PC-9 (cell line): ENCODE results near the gene KCNMB2. TPM values are rescaled to one million over a fixed set of nuclear protein-coding genes. Genes with fewer than 3 reads are reported as not detected.

Source experiments
- BruUV-seq: library from RNA; stranded (reverse); fragments of 400-500 nt; replicated peaks from 2 replicates; lab custom pipeline; 2021; lab: Mats Ljungman, UMichigan
- CTCF ChIA-PET: fragments of 300-600 bp; sonication (Branson Sonifier 250); formaldehyde crosslinking; loops from one replicate; lab custom pipeline; 2022; ENCODE audit warnings: antibody characterized with exemption; lab: Charles Lee
- POLR2A ChIA-PET: fragments of 300-600 bp; sonication (Branson Sonifier 250); formaldehyde crosslinking; loops from one replicate; lab custom pipeline; 2022; ENCODE audit warnings: antibody characterized with exemption; ENCODE audit not compliant: unreplicated experiment; lab: Charles Lee
- DNase-seq, 2 experiments: peaks; one replicate each; pipeline versions ENCODE4 v3.0.0 to v3.0.0-alpha.2; 2015 to 2022; ENCODE audit warnings: mixed read lengths in 1 of 2
- H2AFZ ChIP-seq: fragments of 200-600 bp; sonication (generic); 2 replicates; pipeline ENCODE4 v1.8.1; 2017; ENCODE audit warnings: antibody characterized with exemption
- H3F3A ChIP-seq: fragments of 200-600 bp; sonication (generic); 2 replicates; pipeline ENCODE4 v1.8.1; 2017; ENCODE audit warnings: antibody characterized with exemption, mild to moderate bottlenecking, low read depth; ENCODE audit not compliant: insufficient read depth
- H3K27ac ChIP-seq: fragments of 200-600 bp; sonication (generic); 2 replicates; pipeline ENCODE4 v1.6.1; 2016; ENCODE audit warnings: mixed run types
- H3K27me3 ChIP-seq: fragments of 200-600 bp; sonication (generic); 2 replicates; pipeline ENCODE4 v1.6.1; 2016; ENCODE audit warnings: low read depth, mixed run types; ENCODE audit not compliant: insufficient read depth
- H3K36me3 ChIP-seq: fragments of 200-600 bp; sonication (generic); 2 replicates; pipeline ENCODE4 v1.6.1; 2016; ENCODE audit warnings: low read depth, mixed run types
- H3K4me1 ChIP-seq: fragments of 200-600 bp; sonication (generic); replicated peaks from 2 replicates; pipeline ENCODE4 v1.6.1; 2016; ENCODE audit warnings: mixed run types; ENCODE audit not compliant: insufficient read depth
- H3K4me2 ChIP-seq: fragments of 200-600 bp; sonication (generic); 2 replicates; pipeline ENCODE4 v1.6.1; 2017; ENCODE audit warnings: mixed run types
- H3K4me3 ChIP-seq: fragments of 200-600 bp; sonication (generic); 2 replicates; pipeline ENCODE4 v1.6.1; 2016; ENCODE audit warnings: mixed run types
- H3K79me2 ChIP-seq: fragments of 200-600 bp; sonication (generic); 2 replicates; pipeline ENCODE4 v1.6.1; 2017; ENCODE audit warnings: low read depth, mixed run types
- H3K9me2 ChIP-seq: fragments of 200-600 bp; sonication (generic); 2 replicates; pipeline ENCODE4 v1.8.1; 2017; ENCODE audit warnings: mild to moderate bottlenecking; ENCODE audit not compliant: insufficient read depth
- H3K9me3 ChIP-seq: fragments of 200-600 bp; sonication (generic); 2 replicates; pipeline ENCODE4 v1.8.1; 2016; ENCODE audit warnings: low read depth; ENCODE audit not compliant: insufficient read depth
- H4K20me1 ChIP-seq: fragments of 200-600 bp; sonication (generic); 2 replicates; pipeline ENCODE4 v1.8.1; 2017; ENCODE audit not compliant: insufficient read depth
- EZH2 ChIP-seq: fragments of 200-600 bp; sonication (generic); IDR thresholded peaks from 2 replicates; pipeline ENCODE4 v1.8.0; 2017; ENCODE audit warnings: antibody characterized with exemption, low read depth
- intact Hi-C: fragments of 100-400 bp; cut with micrococcal nuclease; formaldehyde crosslinking; loops from one replicate; pipeline ENCODE4 v1.10.0; 2022; ENCODE audit not compliant: unreplicated experiment
- total RNA-seq: library from RNA; stranded (reverse); gene quantifications from 2 replicates; pipeline ENCODE4 v1.2.3, GENCODE V29; 2021
- TF ChIP-seq, protein P1 (sequence below): fragments of 200-600 bp; sonication (generic); conservative IDR thresholded peaks from 2 replicates; pipeline ENCODE4 v1.6.1; 2017; ENCODE audit warnings: mixed run types, antibody characterized with exemption, mild to moderate bottlenecking, moderate library complexity

Gene KCNMB2
- total RNA-seq, 1 experiment from 2014 or later: not detected

DNA sequence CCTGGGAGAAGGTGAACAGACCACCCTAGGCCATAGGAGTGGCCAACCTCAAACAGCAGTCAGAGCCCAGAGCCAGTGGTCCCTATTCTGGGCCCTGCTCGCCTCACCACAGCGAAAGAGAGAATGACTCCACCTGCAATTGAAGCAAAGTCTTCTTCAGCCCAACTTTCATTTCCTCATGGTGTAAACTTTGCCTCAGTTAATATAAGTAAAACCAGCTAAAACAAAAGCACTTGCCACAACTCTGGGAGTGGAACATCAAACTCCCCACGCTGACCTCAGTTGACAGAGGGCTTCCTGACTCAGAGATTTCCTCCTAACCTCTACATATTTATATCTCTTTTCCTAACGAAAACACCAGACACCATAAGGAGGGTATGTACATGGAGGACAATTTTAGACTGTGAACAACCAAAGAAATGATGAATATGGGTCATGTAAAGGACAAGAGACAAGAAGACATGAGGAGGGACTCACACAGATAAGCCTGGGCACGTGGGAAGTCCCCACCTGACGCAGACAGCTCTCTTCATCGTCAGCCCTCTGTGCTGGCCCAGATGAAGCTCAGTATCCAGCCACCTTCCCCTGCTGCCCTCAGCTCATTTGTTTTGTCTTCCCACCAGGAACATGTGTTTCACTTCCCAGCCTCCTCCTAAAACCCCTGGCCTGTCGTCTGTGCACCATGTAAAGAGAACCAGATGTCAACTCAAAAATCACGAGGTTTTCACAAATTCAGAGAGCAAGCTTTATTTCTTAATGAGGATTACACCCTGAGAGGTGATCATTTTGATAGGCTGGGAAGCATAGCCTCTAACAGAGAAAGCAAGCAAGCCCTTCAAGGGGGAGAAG lies 140.9 kb downstream of the KCNMB2 start:
- no peak for TF ChIP-seq EZH2
- TF ChIP-seq, protein P1, sequence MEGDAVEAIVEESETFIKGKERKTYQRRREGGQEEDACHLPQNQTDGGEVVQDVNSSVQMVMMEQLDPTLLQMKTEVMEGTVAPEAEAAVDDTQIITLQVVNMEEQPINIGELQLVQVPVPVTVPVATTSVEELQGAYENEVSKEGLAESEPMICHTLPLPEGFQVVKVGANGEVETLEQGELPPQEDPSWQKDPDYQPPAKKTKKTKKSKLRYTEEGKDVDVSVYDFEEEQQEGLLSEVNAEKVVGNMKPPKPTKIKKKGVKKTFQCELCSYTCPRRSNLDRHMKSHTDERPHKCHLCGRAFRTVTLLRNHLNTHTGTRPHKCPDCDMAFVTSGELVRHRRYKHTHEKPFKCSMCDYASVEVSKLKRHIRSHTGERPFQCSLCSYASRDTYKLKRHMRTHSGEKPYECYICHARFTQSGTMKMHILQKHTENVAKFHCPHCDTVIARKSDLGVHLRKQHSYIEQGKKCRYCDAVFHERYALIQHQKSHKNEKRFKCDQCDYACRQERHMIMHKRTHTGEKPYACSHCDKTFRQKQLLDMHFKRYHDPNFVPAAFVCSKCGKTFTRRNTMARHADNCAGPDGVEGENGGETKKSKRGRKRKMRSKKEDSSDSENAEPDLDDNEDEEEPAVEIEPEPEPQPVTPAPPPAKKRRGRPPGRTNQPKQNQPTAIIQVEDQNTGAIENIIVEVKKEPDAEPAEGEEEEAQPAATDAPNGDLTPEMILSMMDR: no peak
- H4K20me1 ChIP-seq: no peaks in the 10 kb centered on the region
- no peaks in the 10 kb centered on the region for H3K27me3 ChIP-seq
- no peaks in the 10 kb centered on the region for H3K79me2 ChIP-seq
- H3K9me2 ChIP-seq: no peaks in the 10 kb centered on the region
- no peak for DNase-seq
- no peaks in the 10 kb centered on the region for H3K9me3 ChIP-seq
- no peaks in the 10 kb centered on the region for H3F3A ChIP-seq
- no peaks in the 10 kb centered on the region for H3K36me3 ChIP-seq
- no peak overlapping the region for H2AFZ ChIP-seq
- H3K4me3 ChIP-seq: no peak overlapping the region
- H3K4me1 ChIP-seq: no peaks in the 10 kb centered on the region
- no peak overlapping the region for H3K27ac ChIP-seq
- BruUV-seq: no TSS peak
- POLR2A ChIA-PET: no interaction called here
- H3K4me2 ChIP-seq: no peak overlapping the region
- intact Hi-C loops: no loop called here
- CTCF ChIA-PET: interaction anchor here (0.6 kb wide), 1 partner anchor 884 kb away, joined by 14 read pairs; no protein-coding TSS in a partner anchor

DNA sequence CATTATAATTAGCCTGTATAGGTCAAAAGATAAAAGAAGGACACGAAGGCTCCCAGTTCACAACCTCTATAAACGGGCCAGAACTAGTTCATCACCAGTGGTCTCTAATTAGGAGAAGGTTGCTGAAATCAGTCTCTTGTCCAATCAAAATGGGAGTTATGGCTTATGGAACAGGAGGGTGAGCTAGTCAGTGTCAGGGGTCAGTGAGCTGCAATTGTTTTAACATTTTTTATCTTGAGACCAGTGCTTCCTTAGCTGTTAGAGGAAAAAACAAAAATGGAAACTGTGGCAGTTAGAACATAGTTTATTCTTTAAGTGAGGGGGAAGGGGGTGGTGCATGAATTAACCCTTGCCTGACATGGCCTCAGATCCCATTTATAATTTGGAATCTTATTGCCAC lies 141.7 kb downstream of the KCNMB2 start:
- Histone ChIP-seq H3F3A (no peaks in the 10 kb centered on the region), H3K9me2 (no peaks in the 10 kb centered on the region), H3K4me3 (no peak overlapping the region), H3K4me2 (no peak overlapping the region), H3K36me3 (no peaks in the 10 kb centered on the region), H3K27me3 (no peaks in the 10 kb centered on the region), H3K79me2 (no peaks in the 10 kb centered on the region), H3K9me3 (no peaks in the 10 kb centered on the region), H4K20me1 (no peaks in the 10 kb centered on the region), H3K27ac (no peak overlapping the region), H3K4me1 (no peaks in the 10 kb centered on the region), H2AFZ (no peak overlapping the region)
- ChIA-PET CTCF (no interaction called here), POLR2A (no interaction called here)
- TF ChIP-seq EZH2: no peak
- TF ChIP-seq, protein P1: no peak
- BruUV-seq: no TSS peak
- intact Hi-C loops: no loop called here
- no peak for DNase-seq

DNA sequence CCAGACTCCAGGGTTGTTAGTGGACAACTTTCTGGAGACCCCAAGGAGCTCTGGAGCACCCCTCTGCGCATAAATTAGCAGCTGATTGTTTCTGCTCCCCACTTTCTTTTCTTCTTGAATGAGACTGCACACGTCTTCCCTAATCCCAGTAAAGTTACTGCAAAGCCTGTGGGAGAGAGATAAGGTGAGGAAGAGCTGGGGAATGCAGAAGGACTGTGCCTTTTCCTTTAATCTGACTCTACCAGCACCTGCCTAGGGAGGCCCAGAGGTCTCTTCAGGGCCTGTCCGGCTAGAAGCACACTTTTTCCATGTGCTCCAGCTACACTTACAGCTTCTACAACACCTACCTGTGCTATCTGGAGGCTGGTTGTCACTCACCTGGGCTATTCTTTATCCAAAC lies 143.8 kb downstream of the KCNMB2 start:
- TF ChIP-seq, protein P1: no peak
- TF ChIP-seq EZH2: no peak
- DNase-seq: no peak
- Histone ChIP-seq H3F3A (no peaks in the 10 kb centered on the region), H2AFZ (no peak overlapping the region), H3K9me2 (no peaks in the 10 kb centered on the region), H3K27me3 (no peaks in the 10 kb centered on the region), H3K4me3 (no peak overlapping the region), H3K79me2 (no peaks in the 10 kb centered on the region), H3K27ac (no peak overlapping the region), H3K9me3 (no peaks in the 10 kb centered on the region), H3K4me2 (no peak overlapping the region), H3K36me3 (no peaks in the 10 kb centered on the region), H3K4me1 (no peaks in the 10 kb centered on the region), H4K20me1 (no peaks in the 10 kb centered on the region)
- POLR2A ChIA-PET: no interaction called here
- CTCF ChIA-PET: no interaction called here
- no TSS peak for BruUV-seq
- intact Hi-C loops: no loop called here
